ENCODE measurements around the gene FAM83G.
"Not testable (repeated sequence)": the region's sequence is repeated elsewhere in the genome, so short reads cannot be mapped to it uniquely, and the experiment has no call there.

The FAM83G gene

DNA sequence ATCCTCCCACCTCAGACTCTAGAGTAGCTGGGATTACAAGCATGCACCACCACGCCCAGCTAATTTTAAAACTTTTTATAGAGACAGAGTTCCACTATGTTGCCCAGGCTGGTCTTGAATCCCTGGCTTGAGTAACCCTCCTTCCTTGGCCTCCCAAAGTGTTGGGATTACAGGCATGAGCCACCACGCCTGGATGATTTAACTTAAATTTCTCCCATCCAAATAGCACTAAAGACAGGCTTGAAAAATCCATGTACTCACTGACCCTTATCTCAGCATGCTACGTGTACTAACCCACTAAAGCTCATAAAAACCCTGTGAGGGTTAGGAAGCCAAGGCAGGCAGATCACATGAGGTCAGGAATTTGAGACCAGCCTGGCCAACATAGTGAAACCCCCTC is 48.0 kb downstream of the FAM83G start:
- no peak overlapping the region for H3K4me3 ChIP-seq (replicated peaks; ENCODE audit: low read depth, low read length)
- TF ChIP-seq, protein P1, sequence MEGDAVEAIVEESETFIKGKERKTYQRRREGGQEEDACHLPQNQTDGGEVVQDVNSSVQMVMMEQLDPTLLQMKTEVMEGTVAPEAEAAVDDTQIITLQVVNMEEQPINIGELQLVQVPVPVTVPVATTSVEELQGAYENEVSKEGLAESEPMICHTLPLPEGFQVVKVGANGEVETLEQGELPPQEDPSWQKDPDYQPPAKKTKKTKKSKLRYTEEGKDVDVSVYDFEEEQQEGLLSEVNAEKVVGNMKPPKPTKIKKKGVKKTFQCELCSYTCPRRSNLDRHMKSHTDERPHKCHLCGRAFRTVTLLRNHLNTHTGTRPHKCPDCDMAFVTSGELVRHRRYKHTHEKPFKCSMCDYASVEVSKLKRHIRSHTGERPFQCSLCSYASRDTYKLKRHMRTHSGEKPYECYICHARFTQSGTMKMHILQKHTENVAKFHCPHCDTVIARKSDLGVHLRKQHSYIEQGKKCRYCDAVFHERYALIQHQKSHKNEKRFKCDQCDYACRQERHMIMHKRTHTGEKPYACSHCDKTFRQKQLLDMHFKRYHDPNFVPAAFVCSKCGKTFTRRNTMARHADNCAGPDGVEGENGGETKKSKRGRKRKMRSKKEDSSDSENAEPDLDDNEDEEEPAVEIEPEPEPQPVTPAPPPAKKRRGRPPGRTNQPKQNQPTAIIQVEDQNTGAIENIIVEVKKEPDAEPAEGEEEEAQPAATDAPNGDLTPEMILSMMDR (IDR thresholded peaks at IDR 0.05; ENCODE audit: low read length, missing control alignments): no peak
- DNase-seq (ENCODE audit: low read depth): no peak

DNA sequence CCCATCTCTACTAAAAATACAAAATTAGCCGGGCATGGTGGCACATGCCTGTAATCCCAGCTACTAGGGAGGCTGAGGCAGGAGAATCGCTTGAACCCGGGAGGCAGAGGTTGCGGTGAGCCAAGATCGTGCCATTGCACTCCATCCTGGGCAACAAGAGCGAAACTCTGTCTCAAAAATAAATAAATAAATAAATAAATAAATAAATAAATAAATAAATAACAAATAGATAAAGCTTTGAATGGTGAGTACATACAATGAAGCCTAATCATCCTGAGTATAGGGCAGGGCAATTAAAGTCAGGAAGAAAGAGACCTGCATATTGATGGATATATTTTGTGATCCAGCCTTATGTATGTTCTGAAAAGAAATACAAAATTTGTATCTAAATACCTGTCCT is 48.5 kb downstream of the FAM83G start:
- not testable (repeated sequence) for DNase-seq (ENCODE audit: low read depth); H3K4me3 ChIP-seq (replicated peaks; ENCODE audit: low read depth, low read length)

DNA sequence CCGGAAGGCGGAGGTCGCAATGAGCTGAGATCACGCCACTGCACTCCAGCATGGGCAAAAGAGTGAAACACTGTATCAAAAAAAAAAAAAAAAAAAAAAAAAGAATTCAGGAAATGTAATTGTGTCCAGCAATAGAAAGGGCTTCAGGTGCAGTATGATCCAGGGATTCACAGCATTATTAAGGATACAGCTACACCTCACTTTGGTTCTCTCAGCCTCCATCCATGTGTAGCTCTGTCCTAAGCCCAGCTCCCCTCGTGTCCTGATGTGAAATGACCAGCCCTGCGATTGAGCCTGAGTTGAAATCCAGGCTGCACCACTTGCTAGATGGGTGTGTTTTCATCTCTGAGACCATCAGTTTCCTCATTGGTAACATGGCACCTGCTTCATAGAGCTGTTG is 49.6 kb downstream of the FAM83G start:
- no peak for DNase-seq (ENCODE audit: low read depth)
- TF ChIP-seq, protein P1 (IDR thresholded peaks at IDR 0.05; ENCODE audit: low read length, missing control alignments): no peak
- H3K4me3 ChIP-seq (replicated peaks; ENCODE audit: low read depth, low read length): no peak overlapping the region

DNA sequence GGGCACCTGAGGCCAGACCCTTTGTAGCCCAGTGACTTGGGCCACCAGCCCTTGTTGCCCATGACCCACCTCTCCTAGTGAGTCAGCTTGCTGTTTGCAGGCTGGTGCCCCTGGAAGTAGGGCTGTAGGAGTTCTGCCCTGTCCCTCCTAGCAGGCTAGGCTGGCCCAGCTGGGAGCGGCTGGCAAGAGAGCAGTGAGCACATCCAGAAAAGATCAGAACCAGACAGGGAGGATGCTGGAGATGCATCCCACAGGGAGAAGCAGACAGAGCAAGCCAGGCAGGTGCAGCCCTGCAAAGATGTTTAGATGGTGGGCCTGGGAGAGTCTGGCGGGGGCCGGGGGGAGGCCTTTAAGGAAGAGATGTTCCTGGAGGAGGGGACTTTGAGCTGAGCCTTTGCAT is 50.2 kb downstream of the FAM83G start:
- H3K4me3 ChIP-seq (replicated peaks; ENCODE audit: low read depth, low read length): no peak overlapping the region
- no peak for DNase-seq (ENCODE audit: low read depth)
- TF ChIP-seq, protein P1 (IDR thresholded peaks at IDR 0.05; ENCODE audit: low read length, missing control alignments): no peak

DNA sequence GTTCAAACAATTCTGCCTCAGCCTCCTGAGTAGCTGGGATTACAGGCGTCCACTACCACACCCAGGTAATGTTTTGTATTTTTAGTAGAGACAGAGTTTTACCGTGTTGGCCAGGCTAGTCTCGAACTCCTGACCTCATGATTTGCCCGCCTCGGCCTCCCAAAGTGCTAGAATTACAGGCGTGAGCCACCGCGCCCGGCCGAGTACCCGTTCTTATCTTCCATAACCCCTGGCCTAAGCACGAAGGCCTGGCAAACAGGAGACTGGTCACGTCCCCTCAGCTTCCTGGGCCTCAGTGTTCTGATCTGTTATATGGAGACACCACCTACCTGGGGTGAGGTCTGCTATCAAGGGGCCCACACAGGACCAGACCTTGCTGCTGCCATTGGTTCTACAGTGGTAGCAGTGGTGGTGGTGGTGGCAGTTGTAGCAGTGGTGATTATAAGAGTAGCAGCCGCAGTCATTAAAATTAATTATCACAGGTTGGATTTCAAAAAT is 51.3 kb downstream of the FAM83G start:
- DNase-seq (ENCODE audit: low read depth): no peak
- no peak overlapping the region for H3K4me3 ChIP-seq (replicated peaks; ENCODE audit: low read depth, low read length)
- TF ChIP-seq, protein P1 (IDR thresholded peaks at IDR 0.05; ENCODE audit: low read length, missing control alignments): no peak

DNA sequence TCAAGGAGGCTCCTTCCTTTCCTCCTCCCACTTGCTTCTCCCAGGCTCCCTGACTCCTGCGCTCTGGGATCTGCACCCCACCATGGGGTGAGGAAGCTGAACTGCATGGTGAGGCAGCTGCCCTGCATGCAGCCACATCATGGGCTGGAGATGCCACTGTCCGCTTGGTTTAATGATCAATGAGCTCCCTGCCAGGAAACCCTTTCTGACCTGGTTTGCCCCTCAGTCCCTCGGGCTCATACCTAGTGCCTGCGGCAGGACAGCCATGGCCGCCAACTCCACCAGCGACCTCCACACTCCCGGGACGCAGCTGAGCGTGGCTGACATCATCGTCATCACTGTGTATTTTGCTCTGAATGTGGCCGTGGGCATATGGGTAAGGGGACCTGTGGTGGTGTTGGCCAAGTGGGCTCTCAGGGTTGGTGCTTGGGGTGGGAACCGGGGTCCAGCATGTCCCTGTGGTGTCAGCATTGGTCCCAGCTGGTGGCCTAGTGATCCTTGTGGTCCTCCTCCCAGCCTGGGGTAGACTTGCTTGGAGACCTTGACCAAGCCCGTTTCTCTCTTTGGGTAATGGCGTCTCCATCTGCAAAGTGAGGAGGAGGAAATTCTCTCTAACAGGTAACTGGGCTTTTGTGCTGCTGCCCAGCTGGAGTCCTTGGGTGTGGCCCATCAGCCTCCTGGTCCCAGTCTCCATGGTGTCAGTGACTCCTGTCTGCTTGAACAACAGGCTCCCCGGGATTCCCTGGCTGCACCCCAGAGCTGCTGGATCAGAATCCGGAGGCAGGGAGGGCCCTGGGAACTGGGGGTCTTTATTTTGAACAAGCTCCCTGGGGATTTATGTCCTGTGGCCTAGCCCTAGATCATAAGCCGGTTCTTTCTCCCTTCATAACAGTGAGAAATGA is 52.4 kb downstream of the FAM83G start, which contains the start of gene SLC5A10:
Gene SLC5A10, plus strand, starts transcription at position 225 of the 902 bp plus-strand sequence. Its CDS starts 41 bp downstream, at position 266.
- TF ChIP-seq, protein P1 (IDR thresholded peaks at IDR 0.05; ENCODE audit: low read length, missing control alignments): peak; percentile 14
- no peak for DNase-seq (ENCODE audit: low read depth)
- no peak within 1 kb of the TSS for H3K4me3 ChIP-seq (replicated peaks; ENCODE audit: low read depth, low read length)

DNA sequence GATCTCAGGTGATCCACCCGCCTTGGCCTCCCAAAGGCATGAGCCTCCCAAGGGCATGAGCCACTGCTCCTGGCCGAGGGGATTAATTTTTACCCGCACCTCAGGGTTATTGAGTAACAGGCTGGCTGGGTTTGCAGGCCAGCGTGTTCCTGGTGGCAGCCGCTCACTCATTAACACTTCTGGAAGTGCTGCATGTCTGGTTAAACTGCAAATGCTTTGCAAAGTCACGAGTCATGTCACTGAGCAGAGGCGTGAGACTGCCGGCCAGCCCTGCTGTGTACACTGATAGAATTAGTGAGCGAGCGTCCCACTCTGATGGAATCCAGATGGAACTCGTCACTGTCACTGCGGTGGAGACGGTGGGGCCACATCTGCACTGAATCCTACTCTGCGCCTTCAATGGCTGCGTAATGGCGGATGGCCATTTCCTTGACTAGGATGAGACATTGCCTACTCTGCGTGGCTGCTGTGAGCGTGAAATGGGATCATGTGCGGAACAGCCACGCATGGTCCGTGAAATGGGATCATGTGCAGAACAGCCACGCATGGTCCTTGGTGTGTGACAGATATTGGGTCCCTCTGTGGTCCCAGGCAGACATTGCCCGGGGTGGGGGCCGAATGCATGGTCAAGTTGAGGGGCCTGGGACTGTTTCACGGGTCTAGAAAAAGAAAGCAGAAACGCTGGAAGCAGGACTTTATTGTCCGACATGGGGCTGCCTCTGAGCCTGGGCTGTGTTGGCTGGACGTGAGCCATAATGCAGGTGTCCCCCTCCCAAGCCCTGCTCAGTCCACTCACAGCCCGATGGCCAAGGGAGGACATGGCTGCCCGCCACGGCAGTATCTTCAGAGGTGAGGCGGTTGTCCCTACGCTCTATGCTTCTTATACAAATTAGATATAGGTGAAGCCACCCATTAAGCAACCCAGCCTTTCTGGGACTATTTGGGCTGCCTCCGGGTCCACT is 53.3 kb downstream of the FAM83G start:
- H3K4me3 ChIP-seq (replicated peaks; ENCODE audit: low read depth, low read length): no peak overlapping the region
- TF ChIP-seq, protein P1 (IDR thresholded peaks at IDR 0.05; ENCODE audit: low read length, missing control alignments): no peak
- DNase-seq (ENCODE audit: low read depth): no peak
